SK-N-SH (cell line): ENCODE data around the gene TMEM165. TPM values are rescaled to one million over a fixed set of nuclear protein-coding genes. Genes with fewer than 3 reads are reported as not detected.

ENCODE experiments used
- CTCF ChIA-PET: fragments of 300-600, 350-600 bp; formaldehyde crosslinking; extraction: SDS; loops from one replicate; lab custom pipeline; 2021; lab: Yijun Ruan, JAX
- POLR2A ChIA-PET: fragments of 350-600 bp; sonication (Branson Sonifier 250); formaldehyde crosslinking; extraction: SDS; loops from one replicate; lab custom pipeline; 2020; ENCODE audit warnings: antibody characterized with exemption, inconsistent platforms; lab: Yijun Ruan, JAX
- DNase-seq: peaks from one replicate; pipeline ENCODE4 v3.0.0; 2012
- H2AFZ ChIP-seq: fragments of 200-600 bp; sonication (generic); 2 replicates; pipeline ENCODE4 v1.8.1; 2016; ENCODE audit warnings: antibody characterized with exemption, mild to moderate bottlenecking, low read depth
- H3F3A ChIP-seq: fragments of 200-600 bp; sonication (generic); replicated peaks from 2 replicates; pipeline ENCODE3; 2016; ENCODE audit warnings: antibody characterized with exemption, mild to moderate bottlenecking; ENCODE audit not compliant: insufficient read depth
- H3K27ac ChIP-seq, 2 experiments: fragments of 200-500 bp in 1 of 2; fragments of 200-600 bp in 1 of 2; sonication (Bioruptor generic) in 1 of 2; sonication (generic), shearing (Covaris generic) in 1 of 2; 2 replicates each; pipeline versions ENCODE4 v1.5.1 to v1.6.1; 2014 to 2016; ENCODE audit warnings: low read depth in 2 of 2, inconsistent platforms in 1 of 2, low read length in 1 of 2, mild to moderate bottlenecking in 1 of 2, mixed read lengths in 1 of 2
- H3K27me3 ChIP-seq: fragments of 200-600 bp; sonication (generic), shearing (Covaris generic); 2 replicates; pipeline ENCODE4 v1.6.1; 2016; ENCODE audit warnings: mixed run types; ENCODE audit not compliant: insufficient read depth
- H3K36me3 ChIP-seq, 2 experiments: fragments of 200-500 bp in 1 of 2; fragments of 200-600 bp in 1 of 2; sonication (Bioruptor generic) in 1 of 2; sonication (generic) in 1 of 2; replicated peaks in 1 of 2; 2 replicates each; pipeline versions ENCODE3 to v1.5.1; 2014 to 2016; ENCODE audit warnings: low read length in 1 of 2, mild to moderate bottlenecking in 1 of 2; ENCODE audit not compliant: insufficient read depth in 2 of 2, control insufficient read depth in 1 of 2
- H3K4me1 ChIP-seq, 2 experiments: fragments of 200-500 bp in 1 of 2; fragments of 200-600 bp in 1 of 2; sonication (Bioruptor generic) in 1 of 2; sonication (generic), shearing (Covaris generic) in 1 of 2; 2 replicates each; pipeline versions ENCODE4 v1.5.1 to v1.6.1; 2014 to 2016; ENCODE audit warnings: low read depth in 1 of 2, low read length in 1 of 2, mixed run types in 1 of 2; ENCODE audit not compliant: insufficient read depth in 2 of 2, control insufficient read depth in 1 of 2
- H3K4me2 ChIP-seq: fragments of 200-600 bp; sonication (generic), shearing (Covaris generic); 2 replicates; pipeline ENCODE4 v1.6.1; 2017; ENCODE audit warnings: mixed run types
- H3K4me3 ChIP-seq, 2 experiments: fragments of 200-500 bp in 1 of 2; fragments of 200-600 bp in 1 of 2; sonication (Bioruptor generic) in 1 of 2; sonication (generic), shearing (Covaris generic) in 1 of 2; 2 replicates each; pipeline versions ENCODE4 v1.5.1 to v1.8.1; 2014 to 2016; ENCODE audit warnings: low read depth in 2 of 2, inconsistent platforms in 1 of 2, low read length in 1 of 2, mild to moderate bottlenecking in 1 of 2, mixed read lengths in 1 of 2, moderate library complexity in 1 of 2
- H3K79me2 ChIP-seq: fragments of 200-600 bp; sonication (generic); 2 replicates; pipeline ENCODE4 v1.8.1; 2017; ENCODE audit warnings: mild to moderate bottlenecking; ENCODE audit not compliant: insufficient read depth
- H3K9ac ChIP-seq: fragments of 200-600 bp; sonication (generic); 2 replicates; pipeline ENCODE4 v1.6.1; 2017; ENCODE audit warnings: mixed run types
- H3K9me2 ChIP-seq: fragments of 200-600 bp; sonication (generic); 2 replicates; pipeline ENCODE4 v1.6.1; 2017; ENCODE audit warnings: mixed run types
- H3K9me3 ChIP-seq: fragments of 200-600 bp; sonication (generic); 2 replicates; pipeline ENCODE4 v1.6.1; 2017; ENCODE audit warnings: mixed run types, mild to moderate bottlenecking, moderate library complexity
- H4K20me1 ChIP-seq: fragments of 200-600 bp; sonication (generic); 2 replicates; pipeline ENCODE4 v1.6.1; 2017; ENCODE audit warnings: mild to moderate bottlenecking, mixed run types; ENCODE audit not compliant: insufficient read depth
- CHD2 ChIP-seq: fragments of 150-350 bp; IDR thresholded peaks from 2 replicates; pipeline ENCODE4 v1.6.1; 2018; ENCODE audit warnings: low read length; ENCODE audit not compliant: partially characterized antibody
- CTCF ChIP-seq: fragments of 200-600 bp; sonication (generic); IDR thresholded peaks from 2 replicates; pipeline ENCODE4 v1.6.1; 2017; ENCODE audit warnings: antibody characterized with exemption, mild to moderate bottlenecking, moderate library complexity
- EP300 ChIP-seq, 2 experiments: IDR thresholded peaks; 2 replicates each; pipeline versions ENCODE4 v1.4.0 to v1.6.1; 2012; ENCODE audit warnings: borderline replicate concordance in 1 of 2, low read depth in 1 of 2, low read length in 1 of 2
- EZH2phosphoT487 ChIP-seq: fragments of 200-600 bp; sonication (generic); IDR thresholded peaks from 2 replicates; pipeline ENCODE4 v1.6.1; 2017; ENCODE audit warnings: low read depth, mixed run types, mild to moderate bottlenecking, antibody characterized with exemption, moderate library complexity, borderline replicate concordance
- FOSL2 ChIP-seq: IDR thresholded peaks from 2 replicates; pipeline ENCODE4 v1.4.0; 2012; ENCODE audit warnings: low read depth, mild to moderate bottlenecking, moderate library complexity, borderline replicate concordance
- FOXM1 ChIP-seq: IDR thresholded peaks from 2 replicates; pipeline ENCODE4 v1.4.0; 2012; ENCODE audit warnings: low read depth, mild to moderate bottlenecking
- IRF3 ChIP-seq: fragments of 150-350 bp; IDR thresholded peaks from 2 replicates; pipeline ENCODE4 v1.6.1; 2016; ENCODE audit warnings: mild to moderate bottlenecking, low read depth, low read length
- MEF2A ChIP-seq: IDR thresholded peaks from 2 replicates; pipeline ENCODE4 v1.4.0; 2012; ENCODE audit warnings: low read depth, borderline replicate concordance
- NRF1 ChIP-seq: IDR thresholded peaks from 2 replicates; pipeline ENCODE4 v1.6.1; 2012; ENCODE audit warnings: low read depth, mild to moderate bottlenecking, low read length
- RCOR1 ChIP-seq: fragments of 150-350 bp; IDR thresholded peaks from 2 replicates; pipeline ENCODE4 v1.6.1; 2017; ENCODE audit warnings: antibody characterized with exemption, low read length
- RFX5 ChIP-seq: IDR thresholded peaks from 2 replicates; pipeline ENCODE4 v1.6.1; 2012; ENCODE audit warnings: mild to moderate bottlenecking, improper control_type of control experiment, low read length
- RXRA ChIP-seq: IDR thresholded peaks from 2 replicates; pipeline ENCODE4 v1.4.0; 2012; ENCODE audit warnings: low read depth, mild to moderate bottlenecking, borderline replicate concordance
- ZBTB33 ChIP-seq: IDR thresholded peaks from 2 replicates; pipeline ENCODE4 v1.4.0; 2012; ENCODE audit warnings: low read depth, borderline replicate concordance
- WGBS: methylation state at CpG from one replicate; pipeline ENCODE4 v1.1.6; 2017; ENCODE audit warnings: low lambda C conversion rate; 5-methylcytosine and 5-hydroxymethylcytosine counted together
- polyA plus RNA-seq, 3 experiments: library from polyadenylated mRNA; depleted of rRNA; stranded (reverse); fragments of >200 nt; gene quantifications; 2 replicates each; pipeline ENCODE4 v1.2.3, GENCODE V29; 2012

TMEM165 gene
- polyA plus RNA-seq, 1 of the 3 experiments (the other 2 are of a cell fraction): 58.6 TPM

GRCh38 chr4:55399581-55399980 lies 3.8 kb downstream of the TMEM165 start:
- CTCF ChIA-PET: interaction anchor here (1.3 kb wide), 1 partner anchor 53 kb away, joined by 7 read pairs; the partner anchor contains the start of gene SRD5A3
- DNase-seq: no peak
- Histone ChIP-seq H3K4me2 (peak overlapping the region; percentile 99), H3K9me2 (no peaks in the 10 kb centered on the region), H4K20me1 (peaks cover 66% of the 10 kb centered on the region), H2AFZ (no peak overlapping the region), H3F3A (peaks cover 11% of the 10 kb centered on the region), H3K9ac (no peak overlapping the region), H3K27me3 (no peaks in the 10 kb centered on the region), H3K4me3 (peak overlapping the region in 1 of 2 experiments; percentile 81; a peak in 1 of 4 replicates), H3K27ac (peak overlapping the region in 1 of 2 experiments; percentile 86; a peak in 1 of 4 replicates), H3K79me2 (peaks cover 83% of the 10 kb centered on the region), H3K9me3 (no peaks in the 10 kb centered on the region), H3K36me3 (peaks cover 18 to 47% of the 10 kb centered on the region in 2 experiments), H3K4me1 (peaks cover 0 to 5% of the 10 kb centered on the region in 2 experiments; a peak in 2 of 4 replicates)
- POLR2A ChIA-PET: interaction anchor here (1.7 kb wide), 1 partner anchor 53 kb away, joined by 6 read pairs; the partner anchor contains the start of gene SRD5A3
- TF ChIP-seq CTCF (no peak), CHD2 (no peak), ZBTB33 (no peak), EP300 (IDR thresholded peaks at IDR 0.05; ENCODE audit: borderline replicate concordance in 1 of 2, low read depth in 1 of 2, low read length in 1 of 2) (no peak), FOXM1 (no peak), IRF3 (no peak), EZH2phosphoT487 (no peak), RCOR1 (no peak)
- 91% methylated on average over 1 of the region's 1 CpG for WGBS

- WGBS: 99% methylated on average over 3 of the region's 3 CpGs
- Histone ChIP-seq H3K27ac (no peak overlapping the region), H2AFZ (no peak overlapping the region), H3K9ac (no peak overlapping the region), H3K9me3 (no peaks in the 10 kb centered on the region), H3K9me2 (no peaks in the 10 kb centered on the region), H3K4me3 (no peak overlapping the region), H3K79me2 (peaks cover 96% of the 10 kb centered on the region), H4K20me1 (peaks cover 89% of the 10 kb centered on the region), H3K27me3 (no peaks in the 10 kb centered on the region), H3K4me2 (no peak overlapping the region), H3K4me1 (no peaks in the 10 kb centered on the region; a peak in 2 of 4 replicates), H3F3A (peaks cover 3% of the 10 kb centered on the region), H3K36me3 (peaks cover 44 to 63% of the 10 kb centered on the region in 2 experiments)
- CTCF ChIA-PET: interaction anchor here (0.7 kb wide), 1 partner anchor 88 kb away, joined by 3 read pairs; no protein-coding TSS in a partner anchor
- POLR2A ChIA-PET: interaction anchor here (1.0 kb wide), 1 partner anchor 9 kb away, joined by 4 read pairs; the partner anchor contains the start of gene TMEM165
- no peak for DNase-seq
- TF ChIP-seq RFX5: no peak
- TF ChIP-seq MEF2A: no peak
- TF ChIP-seq FOSL2: no peak
- TF ChIP-seq EP300 (IDR thresholded peaks at IDR 0.05; ENCODE audit: borderline replicate concordance in 1 of 2, low read depth in 1 of 2, low read length in 1 of 2): no peak
- TF ChIP-seq NRF1: no peak
- TF ChIP-seq RXRA: no peak
- no peak for TF ChIP-seq ZBTB33
- TF ChIP-seq FOXM1: no peak
Observed at GRCh38 chr4:55405073-55405472, 9.3 kb downstream of the TMEM165 start.
